ENCODE measurements around the gene PIK3C2G.

The PIK3C2G gene

GRCh38 chr12:18564306-18564705 lies 303.0 kb downstream of the PIK3C2G start:
- Histone ChIP-seq H3K4me3 (no peak overlapping the region), H3K36me3 (replicated peaks) (no peaks in the 10 kb centered on the region), H3K27me3 (ENCODE audit: low read depth) (no peaks in the 10 kb centered on the region), H3K9me3 (no peaks in the 10 kb centered on the region), H3K4me1 (no peaks in the 10 kb centered on the region)
- DNase-seq (ENCODE audit: low spot score in 2 of 2) = no peak
- in situ Hi-C loops (cut with MboI; ENCODE audit: low sequenced_read_pairs) = no loop called here

GRCh38 chr12:18567787-18568186 lies 306.5 kb downstream of the PIK3C2G start:
- H3K9me3 ChIP-seq = no peaks in the 10 kb centered on the region
- in situ Hi-C loops (cut with MboI; ENCODE audit: low sequenced_read_pairs) = no loop called here

GRCh38 chr12:18570543-18570942 lies 309.2 kb downstream of the PIK3C2G start:
- Histone ChIP-seq H3K9me3 (no peaks in the 10 kb centered on the region), H3K27me3 (ENCODE audit: low read depth) (no peaks in the 10 kb centered on the region)
- in situ Hi-C loops (cut with MboI; ENCODE audit: low sequenced_read_pairs) = no loop called here

More at GRCh38 chr12:18567787-18568186, 306.5 kb downstream of the PIK3C2G start:
- no peaks in the 10 kb centered on the region for H3K36me3 ChIP-seq (replicated peaks)
- H3K4me1 ChIP-seq = no peaks in the 10 kb centered on the region
- no peak for DNase-seq (ENCODE audit: low spot score in 2 of 2)
- H3K4me3 ChIP-seq = no peak overlapping the region
- H3K27me3 ChIP-seq (ENCODE audit: low read depth) = no peaks in the 10 kb centered on the region

GRCh38 chr12:18576104-18576626 lies 314.8 kb downstream of the PIK3C2G start:
- no peak for DNase-seq (ENCODE audit: low spot score in 2 of 2)
- in situ Hi-C loops (cut with MboI; ENCODE audit: low sequenced_read_pairs) = no loop called here
- no peaks in the 10 kb centered on the region for H3K4me1 ChIP-seq
- H3K9me3 ChIP-seq = no peaks in the 10 kb centered on the region
- H3K36me3 ChIP-seq (replicated peaks) = no peaks in the 10 kb centered on the region
- no peak overlapping the region for H3K4me3 ChIP-seq
- H3K27me3 ChIP-seq (ENCODE audit: low read depth) = no peaks in the 10 kb centered on the region

More at GRCh38 chr12:18570543-18570942, 309.2 kb downstream of the PIK3C2G start:
- no peak overlapping the region for H3K4me3 ChIP-seq
- H3K4me1 ChIP-seq = no peaks in the 10 kb centered on the region
- H3K36me3 ChIP-seq (replicated peaks) = no peaks in the 10 kb centered on the region
- no peak for DNase-seq (ENCODE audit: low spot score in 2 of 2)

- H3K9me3 ChIP-seq = no peaks in the 10 kb centered on the region
- H3K36me3 ChIP-seq (replicated peaks) = no peaks in the 10 kb centered on the region
- DNase-seq (ENCODE audit: low spot score in 2 of 2) = no peak
- no peaks in the 10 kb centered on the region for H3K27me3 ChIP-seq (ENCODE audit: low read depth)
- H3K4me1 ChIP-seq = no peaks in the 10 kb centered on the region
- in situ Hi-C loops (cut with MboI; ENCODE audit: low sequenced_read_pairs) = no loop called here
- H3K4me3 ChIP-seq = no peak overlapping the region
Measured at GRCh38 chr12:18576648-18577047, 315.3 kb downstream of the PIK3C2G start.

GRCh38 chr12:18578191-18578590 lies 316.9 kb downstream of the PIK3C2G start:
- H3K4me1 ChIP-seq = no peaks in the 10 kb centered on the region

GRCh38 chr12:18580291-18580690 lies 319.0 kb downstream of the PIK3C2G start:
- DNase-seq (ENCODE audit: low spot score in 2 of 2) = no peak
- in situ Hi-C loops (cut with MboI; ENCODE audit: low sequenced_read_pairs) = no loop called here
- no peaks in the 10 kb centered on the region for H3K27me3 ChIP-seq (ENCODE audit: low read depth)

More at GRCh38 chr12:18578191-18578590, 316.9 kb downstream of the PIK3C2G start:
- H3K4me3 ChIP-seq = no peak overlapping the region
- no peaks in the 10 kb centered on the region for H3K9me3 ChIP-seq
- in situ Hi-C loops (cut with MboI; ENCODE audit: low sequenced_read_pairs) = no loop called here
- H3K27me3 ChIP-seq (ENCODE audit: low read depth) = no peaks in the 10 kb centered on the region
- H3K36me3 ChIP-seq (replicated peaks) = no peaks in the 10 kb centered on the region
- no peak for DNase-seq (ENCODE audit: low spot score in 2 of 2)

GRCh38 chr12:18580706-18581105 lies 319.4 kb downstream of the PIK3C2G start:
- no peak for DNase-seq (ENCODE audit: low spot score in 2 of 2)
- Histone ChIP-seq H3K27me3 (ENCODE audit: low read depth) (no peaks in the 10 kb centered on the region), H3K9me3 (no peaks in the 10 kb centered on the region), H3K4me1 (no peaks in the 10 kb centered on the region), H3K36me3 (replicated peaks) (no peaks in the 10 kb centered on the region), H3K4me3 (no peak overlapping the region)
- in situ Hi-C loops (cut with MboI; ENCODE audit: low sequenced_read_pairs) = no loop called here

More at GRCh38 chr12:18580291-18580690, 319.0 kb downstream of the PIK3C2G start:
- no peaks in the 10 kb centered on the region for H3K9me3 ChIP-seq
- H3K4me3 ChIP-seq = no peak overlapping the region
- no peaks in the 10 kb centered on the region for H3K36me3 ChIP-seq (replicated peaks)
- no peaks in the 10 kb centered on the region for H3K4me1 ChIP-seq

- in situ Hi-C loops (cut with MboI; ENCODE audit: low sequenced_read_pairs) = no loop called here
- no peaks in the 10 kb centered on the region for H3K9me3 ChIP-seq
- H3K4me3 ChIP-seq = no peak overlapping the region
- no peaks in the 10 kb centered on the region for H3K4me1 ChIP-seq
- H3K27me3 ChIP-seq (ENCODE audit: low read depth) = no peaks in the 10 kb centered on the region
- DNase-seq (ENCODE audit: low spot score in 2 of 2) = no peak
- no peaks in the 10 kb centered on the region for H3K36me3 ChIP-seq (replicated peaks)
Measured at GRCh38 chr12:18581232-18581962, 320.1 kb downstream of the PIK3C2G start.

GRCh38 chr12:18583655-18584054 lies 322.3 kb downstream of the PIK3C2G start:
- no peak for DNase-seq (ENCODE audit: low spot score in 2 of 2)
- no peaks in the 10 kb centered on the region for H3K4me1 ChIP-seq
- H3K4me3 ChIP-seq = no peak overlapping the region
- H3K9me3 ChIP-seq = no peaks in the 10 kb centered on the region
- in situ Hi-C loops (cut with MboI; ENCODE audit: low sequenced_read_pairs) = no loop called here
- no peaks in the 10 kb centered on the region for H3K27me3 ChIP-seq (ENCODE audit: low read depth)
- H3K36me3 ChIP-seq (replicated peaks) = no peaks in the 10 kb centered on the region

- no peaks in the 10 kb centered on the region for H3K9me3 ChIP-seq
- in situ Hi-C loops (cut with MboI; ENCODE audit: low sequenced_read_pairs) = no loop called here
- no peak overlapping the region for H3K4me3 ChIP-seq
- H3K36me3 ChIP-seq (replicated peaks) = no peaks in the 10 kb centered on the region
- no peak for DNase-seq (ENCODE audit: low spot score in 2 of 2)
- H3K4me1 ChIP-seq = peaks cover 3% of the 10 kb centered on the region; the same call in 1 of the 2 replicates
- H3K27me3 ChIP-seq (ENCODE audit: low read depth) = no peaks in the 10 kb centered on the region
Measured at GRCh38 chr12:18586581-18586980, 325.3 kb downstream of the PIK3C2G start.

GRCh38 chr12:18589316-18589715 lies 328.0 kb downstream of the PIK3C2G start:
- Histone ChIP-seq H3K27me3 (ENCODE audit: low read depth) (no peaks in the 10 kb centered on the region), H3K36me3 (replicated peaks) (no peaks in the 10 kb centered on the region), H3K4me1 (peaks cover 3% of the 10 kb centered on the region; the same call in 1 of the 2 replicates), H3K9me3 (no peaks in the 10 kb centered on the region), H3K4me3 (no peak overlapping the region)
- peak in 1 of 2 experiments; percentile 70 for DNase-seq (ENCODE audit: low spot score in 2 of 2)
- in situ Hi-C loops (cut with MboI; ENCODE audit: low sequenced_read_pairs) = no loop called here

- H3K9me3 ChIP-seq = no peaks in the 10 kb centered on the region
- no peaks in the 10 kb centered on the region for H3K36me3 ChIP-seq (replicated peaks)
- H3K4me3 ChIP-seq = no peak overlapping the region
- in situ Hi-C loops (cut with MboI; ENCODE audit: low sequenced_read_pairs) = no loop called here
- peak in 1 of 2 experiments; percentile 0 for DNase-seq (ENCODE audit: low spot score in 2 of 2)
- peaks cover 15% of the 10 kb centered on the region for H3K4me1 ChIP-seq
- no peaks in the 10 kb centered on the region for H3K27me3 ChIP-seq (ENCODE audit: low read depth)
Measured at GRCh38 chr12:18591473-18591872, 330.2 kb downstream of the PIK3C2G start.

GRCh38 chr12:18595412-18595811 lies 334.1 kb downstream of the PIK3C2G start:
- in situ Hi-C loops (cut with MboI; ENCODE audit: low sequenced_read_pairs) = no loop called here
- H3K9me3 ChIP-seq = no peaks in the 10 kb centered on the region
- peak; percentile 62 to 72 for DNase-seq (ENCODE audit: low spot score in 2 of 2)
- H3K27me3 ChIP-seq (ENCODE audit: low read depth) = no peaks in the 10 kb centered on the region
- peaks cover 12% of the 10 kb centered on the region for H3K4me1 ChIP-seq
- H3K4me3 ChIP-seq = no peak overlapping the region
- H3K36me3 ChIP-seq (replicated peaks) = no peaks in the 10 kb centered on the region
